SK-N-DZ (cell line): ENCODE data around the gene TCP1. TPM values are rescaled to one million over a fixed set of nuclear protein-coding genes. Genes with fewer than 3 reads are reported as not detected.
"Not testable (repeated sequence)": the region's sequence is repeated elsewhere in the genome, so short reads cannot be mapped to it uniquely, and the experiment has no call there.

Source experiments
- DNase-seq: peaks from one replicate; pipeline ENCODE4 v3.0.0-alpha.2; 2015; ENCODE audit warnings: low spot score
- polyA plus RNA-seq, 2 experiments: library from polyadenylated mRNA; depleted of rRNA; stranded (reverse); fragments of >200 nt; gene quantifications; 2 replicates each; pipeline ENCODE4 v1.2.3, GENCODE V29; 2014

TCP1 gene
- polyA plus RNA-seq (2014; cell fraction: cytosol; rRNA removed) = 379 and 427 TPM in 2 replicates
- polyA plus RNA-seq (2014; cell fraction: nucleus; rRNA removed) = 407 and 443 TPM in 2 replicates

- peak; percentile 99 for DNase-seq
These were observed at the start of gene TCP1 for GRCh38 chr6:159789377-159790148. TSS of gene TCP1 (minus strand) at chr6:159789602. CDS start at chr6:159789468, 134 bp downstream.

- no peak for DNase-seq
These were observed 48.8 kb upstream of the TCP1 start for GRCh38 chr6:159838020-159838744.

- DNase-seq = no peak
These were observed 48.1 kb upstream of the TCP1 start for GRCh38 chr6:159837511-159837910.

- no peak for DNase-seq
These were observed 47.5 kb upstream of the TCP1 start for GRCh38 chr6:159836718-159837490.

GRCh38 chr6:159833997-159834603 is 44.7 kb upstream of the TCP1 start:
- no peak for DNase-seq

- DNase-seq = no peak
These were observed 44.2 kb upstream of the TCP1 start for GRCh38 chr6:159833556-159833955.

GRCh38 chr6:159832946-159833345 is 43.5 kb upstream of the TCP1 start:
- no peak for DNase-seq

GRCh38 chr6:159831373-159831679 is 41.9 kb upstream of the TCP1 start:
- DNase-seq = no peak

- DNase-seq = no peak
These were observed 41.3 kb upstream of the TCP1 start for GRCh38 chr6:159830501-159831372.

GRCh38 chr6:159829526-159829925 is 40.1 kb upstream of the TCP1 start:
- DNase-seq = no peak

GRCh38 chr6:159828074-159828473 is 38.7 kb upstream of the TCP1 start:
- no peak for DNase-seq

GRCh38 chr6:159826968-159827647 is 37.7 kb upstream of the TCP1 start:
- peak; percentile 20 for DNase-seq

GRCh38 chr6:159826004-159826403 is 36.6 kb upstream of the TCP1 start:
- no peak for DNase-seq

- not testable (repeated sequence) for DNase-seq
These were observed 35.3 kb upstream of the TCP1 start for GRCh38 chr6:159824690-159825089.

GRCh38 chr6:159823953-159824352 is 34.6 kb upstream of the TCP1 start:
- DNase-seq = no peak

- no peak for DNase-seq
These were observed 32.3 kb upstream of the TCP1 start for GRCh38 chr6:159821726-159822125.

- DNase-seq = no peak
These were observed 31.7 kb upstream of the TCP1 start for GRCh38 chr6:159821122-159821521.

- peak; percentile 32 for DNase-seq
These were observed 30.7 kb upstream of the TCP1 start for GRCh38 chr6:159819932-159820640.

GRCh38 chr6:159819098-159819497 is 29.7 kb upstream of the TCP1 start:
- no peak for DNase-seq
